SK-N-SH (cell line): Measurements from ENCODE around the gene DENND10.

Experiments
- FOXM1 ChIP-seq: IDR thresholded peaks from 2 replicates; pipeline ENCODE4 v1.4.0; 2012; ENCODE audit warnings: low read depth, mild to moderate bottlenecking
- GABPA ChIP-seq: IDR thresholded peaks from 2 replicates; pipeline ENCODE4 v1.4.0; 2012; ENCODE audit warnings: low read depth, mild to moderate bottlenecking
- NFIC ChIP-seq: IDR thresholded peaks from 2 replicates; pipeline ENCODE4 v1.4.0; 2012; ENCODE audit warnings: borderline replicate concordance
- TCF12 ChIP-seq: IDR thresholded peaks from 2 replicates; pipeline ENCODE4 v1.4.0; 2012
- YY1 ChIP-seq: IDR thresholded peaks from 2 replicates; pipeline ENCODE4 v1.4.0; 2012; ENCODE audit warnings: low read depth, mild to moderate bottlenecking
- ZBTB33 ChIP-seq: IDR thresholded peaks from 2 replicates; pipeline ENCODE4 v1.4.0; 2012; ENCODE audit warnings: low read depth, borderline replicate concordance
- TF ChIP-seq, protein P1 (sequence below): fragments of 150-350 bp; IDR thresholded peaks from 2 replicates; pipeline ENCODE4 v1.6.1; 2017; ENCODE audit warnings: antibody characterized with exemption, low read length, low read depth, borderline replicate concordance
- TF ChIP-seq, protein P2 (sequence below): fragments of 200-600 bp; sonication (generic); IDR thresholded peaks from 2 replicates; pipeline ENCODE4 v1.6.1; 2017; ENCODE audit warnings: antibody characterized with exemption, mild to moderate bottlenecking, moderate library complexity

DNA sequence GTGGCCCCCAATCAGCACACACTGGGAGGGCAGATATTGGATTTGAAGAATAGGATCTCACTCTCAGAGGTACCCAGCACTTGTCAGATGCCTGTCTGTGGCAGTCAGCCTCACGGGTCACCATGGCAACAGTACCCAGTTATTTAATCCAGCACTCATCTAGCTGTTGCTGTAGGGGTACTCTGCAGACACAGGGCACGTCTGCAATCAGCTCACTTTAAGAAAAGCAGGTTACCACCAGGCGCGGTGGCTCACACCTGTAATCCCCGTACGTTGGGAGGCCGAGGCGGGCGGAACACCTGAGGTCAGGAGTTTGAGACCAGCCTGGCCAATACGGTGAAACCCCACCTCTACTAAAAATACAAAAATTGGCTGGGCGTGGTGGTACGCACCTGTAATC, 49.7 kb downstream of the DENND10 start:
- no peak for TF ChIP-seq TCF12
- TF ChIP-seq, protein P1, sequence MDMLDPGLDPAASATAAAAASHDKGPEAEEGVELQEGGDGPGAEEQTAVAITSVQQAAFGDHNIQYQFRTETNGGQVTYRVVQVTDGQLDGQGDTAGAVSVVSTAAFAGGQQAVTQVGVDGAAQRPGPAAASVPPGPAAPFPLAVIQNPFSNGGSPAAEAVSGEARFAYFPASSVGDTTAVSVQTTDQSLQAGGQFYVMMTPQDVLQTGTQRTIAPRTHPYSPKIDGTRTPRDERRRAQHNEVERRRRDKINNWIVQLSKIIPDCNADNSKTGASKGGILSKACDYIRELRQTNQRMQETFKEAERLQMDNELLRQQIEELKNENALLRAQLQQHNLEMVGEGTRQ: no peak
- TF ChIP-seq YY1: no peak
- TF ChIP-seq, protein P2, sequence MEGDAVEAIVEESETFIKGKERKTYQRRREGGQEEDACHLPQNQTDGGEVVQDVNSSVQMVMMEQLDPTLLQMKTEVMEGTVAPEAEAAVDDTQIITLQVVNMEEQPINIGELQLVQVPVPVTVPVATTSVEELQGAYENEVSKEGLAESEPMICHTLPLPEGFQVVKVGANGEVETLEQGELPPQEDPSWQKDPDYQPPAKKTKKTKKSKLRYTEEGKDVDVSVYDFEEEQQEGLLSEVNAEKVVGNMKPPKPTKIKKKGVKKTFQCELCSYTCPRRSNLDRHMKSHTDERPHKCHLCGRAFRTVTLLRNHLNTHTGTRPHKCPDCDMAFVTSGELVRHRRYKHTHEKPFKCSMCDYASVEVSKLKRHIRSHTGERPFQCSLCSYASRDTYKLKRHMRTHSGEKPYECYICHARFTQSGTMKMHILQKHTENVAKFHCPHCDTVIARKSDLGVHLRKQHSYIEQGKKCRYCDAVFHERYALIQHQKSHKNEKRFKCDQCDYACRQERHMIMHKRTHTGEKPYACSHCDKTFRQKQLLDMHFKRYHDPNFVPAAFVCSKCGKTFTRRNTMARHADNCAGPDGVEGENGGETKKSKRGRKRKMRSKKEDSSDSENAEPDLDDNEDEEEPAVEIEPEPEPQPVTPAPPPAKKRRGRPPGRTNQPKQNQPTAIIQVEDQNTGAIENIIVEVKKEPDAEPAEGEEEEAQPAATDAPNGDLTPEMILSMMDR: no peak
- no peak for TF ChIP-seq NFIC
- no peak for TF ChIP-seq FOXM1
- no peak for TF ChIP-seq ZBTB33
- no peak for TF ChIP-seq GABPA
